Spinal cord (tissue), 10 donors: Measurements from ENCODE around the gene CRB1. TPM values are rescaled to one million over a fixed set of nuclear protein-coding genes. Genes with fewer than 3 reads are reported as not detected.

Experiments
- DNase-seq, 6 donors: peaks; one replicate each; pipeline versions ENCODE4 v3.0.0 to v3.0.0-alpha.2; 2013 to 2015; ENCODE audit warnings: low spot score in 6 of 6, low read depth in 4 of 6
- H3K27ac ChIP-seq: one replicate; pipeline ENCODE4 v1.5.1; 2013; ENCODE audit warnings: low read depth, low read length, control low read depth
- H3K27me3 ChIP-seq: one replicate; pipeline ENCODE4 v1.6.1; 2013; ENCODE audit warnings: low read length; ENCODE audit not compliant: control insufficient read depth, insufficient read depth
- H3K36me3 ChIP-seq: one replicate; pipeline ENCODE4 v1.6.1; 2013; ENCODE audit warnings: low read length; ENCODE audit not compliant: control insufficient read depth, insufficient read depth
- H3K4me1 ChIP-seq: one replicate; pipeline ENCODE4 v1.6.1; 2013; ENCODE audit warnings: low read length; ENCODE audit not compliant: control insufficient read depth, insufficient read depth
- H3K4me3 ChIP-seq: one replicate; pipeline ENCODE4 v1.5.1; 2013; ENCODE audit warnings: low read depth, low read length, control low read depth
- H3K9me3 ChIP-seq: one replicate; pipeline ENCODE4 v1.6.1; 2013; ENCODE audit warnings: low read length; ENCODE audit not compliant: control insufficient read depth, insufficient read depth
- WGBS: methylation state at CpG from one replicate; pipeline ENCODE4 v1.1.5; 2013; ENCODE audit warnings: missing lambda C conversion rate; ENCODE audit not compliant: insufficient coverage; 5-methylcytosine and 5-hydroxymethylcytosine counted together
- polyA plus RNA-seq, 2 donors: library from polyadenylated mRNA; unstranded; fragments of 120-200 nt; gene quantifications; one replicate each; pipeline ENCODE4 v1.2.1, GENCODE V29; 2013; ENCODE audit not compliant: insufficient read length in 2 of 2
- total RNA-seq, 2 donors: library from RNA; depleted of rRNA in 1 of 2; stranded (reverse); fragments of 120-200 nt in 1 of 2; fragments of >200 nt in 1 of 2; gene quantifications; one replicate each; pipeline versions ENCODE4 v1.2.3 to v1.2.4, GENCODE V29; 2013 to 2014
- donor health status: healthy.

Gene CRB1
- total and polyA plus RNA-seq, 4 donors: 18.1 to 36.8 (median 28.6) TPM

DNA sequence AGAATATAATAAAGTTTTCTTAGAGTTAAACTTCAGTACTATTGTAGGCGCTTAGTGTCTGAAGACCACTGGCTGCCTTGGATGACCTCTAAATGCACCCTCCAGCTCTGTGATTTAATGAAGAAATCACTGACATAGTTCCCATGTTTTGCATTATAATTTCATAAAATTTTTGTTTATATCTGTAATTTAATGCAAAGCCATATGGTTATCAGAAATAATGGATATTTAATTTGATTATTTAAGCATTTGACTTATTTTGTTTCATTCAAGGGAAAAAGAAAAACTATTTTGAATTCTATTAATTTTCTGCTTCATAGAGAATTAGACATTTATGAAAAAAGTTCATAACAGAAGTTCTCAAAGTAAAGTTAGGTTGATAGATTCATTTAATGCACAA is 18.6 kb downstream of the CRB1 start:
- DNase-seq: no peak
- H3K36me3 ChIP-seq: no peaks in the 10 kb centered on the region
- H3K27me3 ChIP-seq: no peaks in the 10 kb centered on the region
- H3K9me3 ChIP-seq: no peaks in the 10 kb centered on the region
- H3K4me3 ChIP-seq: no peak overlapping the region
- no peak overlapping the region for H3K27ac ChIP-seq
- no peaks in the 10 kb centered on the region for H3K4me1 ChIP-seq
- no CpG with 5 or more reads among the region's 1 CpG for WGBS

DNA sequence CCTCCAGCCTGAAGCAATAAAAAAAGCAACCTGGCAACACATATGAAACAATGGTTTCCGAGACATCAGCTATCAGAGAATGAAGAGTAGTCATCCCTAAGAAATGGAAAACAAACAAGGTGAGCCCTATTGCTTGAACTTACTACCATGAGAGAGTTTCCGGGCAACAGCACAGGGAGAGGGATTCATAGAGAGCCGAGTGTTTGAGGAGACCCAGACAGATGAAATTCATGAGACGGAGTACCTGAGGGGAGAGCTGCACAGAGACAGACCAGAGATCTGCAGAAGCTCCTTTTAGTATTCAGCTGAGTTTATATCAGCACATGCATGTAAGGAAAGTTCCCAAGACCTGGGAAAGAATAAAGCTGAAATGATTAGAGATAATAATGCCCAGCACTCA is 19.8 kb downstream of the CRB1 start:
- H3K4me1 ChIP-seq: no peaks in the 10 kb centered on the region
- 66% methylated on average over 3 of the region's 4 CpGs for WGBS
- H3K27me3 ChIP-seq: no peaks in the 10 kb centered on the region
- no peak overlapping the region for H3K27ac ChIP-seq
- H3K4me3 ChIP-seq: no peak overlapping the region
- no peaks in the 10 kb centered on the region for H3K36me3 ChIP-seq
- no peak for DNase-seq
- no peaks in the 10 kb centered on the region for H3K9me3 ChIP-seq

DNA sequence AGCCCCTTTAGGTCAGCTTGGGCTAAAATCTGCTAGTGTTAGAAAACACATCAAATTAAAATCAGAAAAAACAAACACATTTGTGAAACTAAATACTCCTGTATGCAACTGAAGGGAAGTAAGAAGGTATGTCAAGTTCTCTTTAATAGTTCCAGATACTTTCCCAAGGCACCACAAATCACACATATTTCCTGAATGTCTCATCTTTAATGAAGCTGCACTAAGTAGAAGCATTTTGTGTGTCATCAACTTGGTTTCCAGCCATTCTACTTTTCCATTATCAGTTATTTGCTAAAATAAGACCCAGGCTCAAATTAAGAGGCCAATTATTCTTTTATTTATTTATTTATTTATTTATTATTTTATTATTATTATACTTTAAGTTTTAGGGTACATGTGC is 34.7 kb downstream of the CRB1 start:
- DNase-seq: no peak
- H3K4me3 ChIP-seq: no peak overlapping the region

DNA sequence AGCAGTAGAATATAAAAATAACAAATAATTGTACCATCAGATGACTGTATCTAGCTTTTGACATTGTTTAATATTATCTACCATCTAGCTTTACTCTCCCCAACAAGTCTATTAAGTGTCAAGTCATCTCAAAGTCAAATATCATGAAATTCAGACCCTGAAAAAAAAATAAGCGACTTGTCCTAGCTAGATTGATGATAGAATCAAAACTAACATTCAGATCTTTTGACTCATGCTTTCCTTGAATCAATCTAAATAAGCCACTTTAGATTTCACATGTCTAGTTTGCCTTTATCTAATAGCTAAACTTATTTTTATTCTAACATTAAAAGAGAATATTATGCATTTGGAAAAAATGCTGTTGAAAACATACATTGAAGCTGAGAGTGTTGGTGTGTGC is 35.4 kb downstream of the CRB1 start:
- Histone ChIP-seq H3K27me3 (no peaks in the 10 kb centered on the region), H3K4me1 (peaks cover 3% of the 10 kb centered on the region), H3K9me3 (no peaks in the 10 kb centered on the region), H3K27ac (no peak overlapping the region), H3K36me3 (no peaks in the 10 kb centered on the region), H3K4me3 (no peak overlapping the region)
- DNase-seq: no peak
- no CpG with 5 or more reads among the region's 1 CpG for WGBS

More for the DNA sequence above, 34.7 kb downstream of the CRB1 start:
- Histone ChIP-seq H3K9me3 (no peaks in the 10 kb centered on the region), H3K4me1 (peaks cover 3% of the 10 kb centered on the region), H3K27ac (no peak overlapping the region), H3K27me3 (no peaks in the 10 kb centered on the region), H3K36me3 (no peaks in the 10 kb centered on the region)

DNA sequence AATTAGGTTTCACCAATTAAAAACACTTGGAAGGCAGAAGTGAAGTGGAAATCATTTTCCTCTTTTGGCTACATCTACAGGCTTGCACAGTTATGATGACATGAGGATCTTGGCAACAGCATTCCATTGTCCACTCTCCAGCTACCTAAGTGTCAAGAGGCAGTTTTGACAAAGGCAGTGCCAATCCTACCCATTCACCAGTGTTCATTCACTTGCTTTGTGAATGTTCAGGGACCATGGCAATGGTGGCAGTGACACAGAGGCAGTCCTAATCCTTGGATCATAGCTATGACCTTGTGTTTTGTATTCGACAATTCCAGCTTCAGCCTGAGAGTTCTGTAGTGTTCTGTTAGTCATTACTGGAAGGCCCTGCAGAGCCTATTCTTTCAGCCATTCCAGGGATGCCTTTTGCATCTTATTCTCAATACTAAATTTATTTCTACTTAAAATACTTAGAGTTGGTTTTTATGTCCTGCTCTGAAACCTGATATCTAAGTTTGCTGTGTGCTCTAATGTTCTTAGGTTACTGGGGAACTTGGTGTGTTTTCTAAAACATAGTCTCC is 36.7 kb downstream of the CRB1 start:
- Histone ChIP-seq H3K27ac (peak overlapping the region; percentile 50), H3K4me3 (no peak overlapping the region), H3K4me1 (peaks cover 3% of the 10 kb centered on the region), H3K9me3 (no peaks in the 10 kb centered on the region), H3K27me3 (no peaks in the 10 kb centered on the region), H3K36me3 (no peaks in the 10 kb centered on the region)
- DNase-seq: peak in 3 of 6 donors; percentile 47 to 81 (median 61)
- 50% methylated on average over 1 of the region's 1 CpG for WGBS

DNA sequence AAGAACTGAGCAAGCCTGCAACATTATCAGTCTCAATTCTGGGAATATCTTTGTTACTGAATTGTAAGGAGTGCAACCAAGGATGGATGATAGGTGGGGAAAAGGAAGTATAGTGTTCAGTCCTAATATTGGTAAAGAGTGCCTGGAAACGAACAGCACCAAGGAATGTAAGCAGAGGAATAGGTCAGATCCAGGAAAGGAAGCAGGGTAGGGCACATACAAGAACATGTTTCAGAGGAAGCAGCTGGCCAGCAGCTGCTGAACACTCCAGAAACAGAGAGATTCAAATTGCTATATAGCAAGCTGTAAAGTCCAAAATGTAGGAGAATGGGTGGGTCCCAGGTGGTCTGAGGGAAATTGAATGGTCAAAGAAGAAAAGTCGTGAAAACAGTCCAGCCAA is 37.9 kb downstream of the CRB1 start:
- Histone ChIP-seq H3K9me3 (no peaks in the 10 kb centered on the region), H3K4me3 (no peak overlapping the region), H3K36me3 (no peaks in the 10 kb centered on the region), H3K4me1 (peaks cover 3% of the 10 kb centered on the region), H3K27ac (peak overlapping the region; percentile 76), H3K27me3 (no peaks in the 10 kb centered on the region)
- DNase-seq: peak in 2 of 6 donors; percentile 17 to 30
- 25% methylated on average over 2 of the region's 2 CpGs for WGBS

DNA sequence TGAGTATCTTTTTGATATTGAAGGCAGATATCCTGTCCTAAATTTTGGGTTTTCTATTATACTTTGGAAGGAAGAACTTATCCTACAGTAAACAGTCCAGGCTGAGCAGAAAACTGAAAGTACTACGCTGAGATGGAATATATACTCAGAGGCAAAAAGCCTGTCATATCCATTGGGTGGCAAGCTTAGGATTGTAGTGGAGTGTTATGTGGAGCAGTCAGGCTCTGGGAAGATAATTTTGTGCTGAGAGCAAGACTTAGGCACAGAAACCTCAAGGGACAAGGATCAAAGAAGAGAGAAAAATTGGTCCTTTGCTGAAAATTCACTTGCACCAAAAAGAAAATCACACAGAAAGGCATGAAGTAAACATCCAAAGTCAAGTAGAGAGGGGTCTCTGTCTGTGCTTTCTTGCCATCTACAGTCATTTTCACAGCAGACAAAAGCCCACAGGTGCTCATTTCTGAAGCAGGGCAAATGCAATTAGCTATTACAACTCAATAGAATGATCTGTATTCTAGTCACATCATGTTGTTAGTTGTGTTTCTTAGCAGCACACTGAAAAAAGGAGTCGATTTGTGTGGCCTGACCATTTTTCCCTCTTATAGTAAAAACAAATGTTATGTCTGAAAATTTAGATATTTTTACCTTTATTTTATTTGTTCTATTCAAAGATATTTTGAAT is 38.5 kb downstream of the CRB1 start:
- Histone ChIP-seq H3K36me3 (no peaks in the 10 kb centered on the region), H3K4me1 (peaks cover 3% of the 10 kb centered on the region), H3K27ac (peak overlapping the region; percentile 76), H3K4me3 (no peak overlapping the region), H3K27me3 (no peaks in the 10 kb centered on the region), H3K9me3 (no peaks in the 10 kb centered on the region)
- WGBS: no CpG with 5 or more reads among the region's 2 CpGs
- peak in 2 of 6 donors; percentile 67 to 79 for DNase-seq

DNA sequence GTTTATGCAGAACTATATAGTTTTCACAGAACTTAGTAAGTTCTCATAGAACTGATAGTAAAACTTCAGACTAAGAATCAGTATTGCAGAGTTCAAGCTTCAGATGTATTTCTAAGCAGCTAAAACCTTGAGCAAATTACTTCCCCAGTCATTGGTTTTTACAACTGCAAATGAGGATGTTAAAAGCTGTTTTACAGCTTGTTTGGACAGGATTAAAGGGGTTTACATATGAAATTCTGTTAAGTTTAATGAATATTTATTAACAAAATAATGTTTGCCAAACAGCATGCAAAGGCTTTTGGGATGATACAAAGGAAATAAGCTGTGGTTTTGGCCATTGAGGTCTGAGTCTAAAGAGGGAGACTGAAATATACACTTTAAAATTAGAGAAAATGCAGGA is 39.1 kb downstream of the CRB1 start:
- Histone ChIP-seq H3K27ac (peak overlapping the region; percentile 76), H3K36me3 (no peaks in the 10 kb centered on the region), H3K4me3 (no peak overlapping the region)

DNA sequence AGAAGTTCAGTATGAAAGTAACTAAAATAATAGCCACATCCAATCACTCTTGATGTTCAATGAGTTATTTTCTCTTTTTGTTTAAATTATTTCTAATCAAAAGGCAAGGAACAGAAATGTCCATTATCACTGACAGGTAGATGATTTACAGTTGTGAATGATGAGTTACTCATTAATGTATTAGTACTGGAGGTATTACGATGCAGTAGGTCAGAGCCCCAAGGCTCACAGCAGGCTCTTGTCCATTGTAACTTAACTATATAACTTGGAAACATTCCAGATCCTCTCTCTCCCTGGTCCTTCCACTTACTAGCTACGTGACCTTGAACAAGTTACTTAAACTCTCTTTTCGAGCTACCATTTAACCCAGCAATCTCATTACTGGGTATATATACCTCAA is 39.5 kb downstream of the CRB1 start:
- no CpG with 5 or more reads among the region's 3 CpGs for WGBS
- Histone ChIP-seq H3K27ac (peak overlapping the region; percentile 76), H3K4me1 (peaks cover 3% of the 10 kb centered on the region), H3K9me3 (no peaks in the 10 kb centered on the region), H3K36me3 (no peaks in the 10 kb centered on the region), H3K27me3 (no peaks in the 10 kb centered on the region), H3K4me3 (no peak overlapping the region)
- DNase-seq: no peak

More for the DNA sequence above, 39.1 kb downstream of the CRB1 start:
- Histone ChIP-seq H3K4me1 (peaks cover 3% of the 10 kb centered on the region), H3K27me3 (no peaks in the 10 kb centered on the region), H3K9me3 (no peaks in the 10 kb centered on the region)
- peak in 2 of 6 donors; percentile 17 to 27 for DNase-seq

DNA sequence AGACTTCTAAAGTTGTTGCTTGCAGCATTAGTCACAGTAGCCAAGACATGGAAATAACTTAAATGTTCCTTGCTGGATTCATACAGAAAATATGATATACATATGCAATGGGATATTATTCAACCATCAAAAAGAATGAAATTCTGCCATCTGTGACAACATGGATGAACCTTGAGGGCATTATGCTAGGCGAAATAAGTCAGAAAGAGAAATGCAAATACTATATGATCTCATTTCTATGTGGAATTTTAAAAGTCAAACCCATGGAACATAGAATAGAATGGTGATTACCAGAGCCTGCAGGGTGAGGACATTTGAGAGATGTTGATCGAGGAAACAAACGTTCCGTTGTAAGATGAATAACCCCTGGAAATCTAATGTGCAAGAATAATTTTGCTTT is 43.0 kb downstream of the CRB1 start:
- Histone ChIP-seq H3K27me3 (no peaks in the 10 kb centered on the region), H3K4me3 (no peak overlapping the region), H3K9me3 (no peaks in the 10 kb centered on the region), H3K4me1 (peaks cover under 1% of the 10 kb centered on the region), H3K36me3 (no peaks in the 10 kb centered on the region), H3K27ac (no peak overlapping the region)
- WGBS: no CpG with 5 or more reads among the region's 4 CpGs
- no peak for DNase-seq
